Naive B cell (primary cell): ENCODE results near the gene S100PBP. TPM values are rescaled to one million over a fixed set of nuclear protein-coding genes. Genes with fewer than 3 reads are reported as not detected.
A peak's percentile ranks its signal among the peaks of the same experiment; 100 is the strongest.

Experiments used
- ATAC-seq, 2 donors: fragments of 150-1000 bp; cut with Tn5 transposase; 2 replicates each; pipeline ENCODE4 v1.10.0; 2021; ENCODE audit warnings: low read depth in 2 of 2, mild to moderate bottlenecking in 2 of 2, moderate library complexity in 2 of 2
- DNase-seq: peaks from one replicate; pipeline ENCODE4 v3.0.0; 2022
- H3K27ac Mint-ChIP-seq, 6 donors: one replicate each; pipeline ENCODE4 v1.8.0; 2020 to 2022; ENCODE audit warnings: mild to moderate bottlenecking in 6 of 6, mixed read lengths in 6 of 6, moderate library complexity in 5 of 6, inconsistent platforms in 2 of 6
- H3K27me3 Mint-ChIP-seq, 3 donors: one replicate each; pipeline ENCODE4 v1.8.0; 2021 to 2022; ENCODE audit warnings: mixed read lengths in 3 of 3, mild to moderate bottlenecking in 1 of 3
- H3K36me3 Mint-ChIP-seq, 2 donors: one replicate each; pipeline ENCODE4 v1.8.0; 2020 to 2022; ENCODE audit warnings: mixed read lengths in 2 of 2, inconsistent platforms in 1 of 2, mild to moderate bottlenecking in 1 of 2
- H3K4me1 Mint-ChIP-seq, 3 donors: one replicate each; pipeline ENCODE4 v1.8.0; 2020 to 2022; ENCODE audit warnings: mixed read lengths in 3 of 3, inconsistent platforms in 1 of 3, mild to moderate bottlenecking in 1 of 3, moderate library complexity in 1 of 3
- H3K4me3 Mint-ChIP-seq, 8 donors: one replicate each; pipeline ENCODE4 v1.8.0; 2020 to 2022; ENCODE audit warnings: mild to moderate bottlenecking in 8 of 8, mixed read lengths in 8 of 8, moderate library complexity in 8 of 8, inconsistent platforms in 2 of 8
- H3K9me3 Mint-ChIP-seq, 7 donors: one replicate each; pipeline ENCODE4 v1.8.0; 2020 to 2022; ENCODE audit warnings: mixed read lengths in 7 of 7, mild to moderate bottlenecking in 5 of 7, inconsistent platforms in 2 of 7, moderate library complexity in 1 of 7
- polyA plus RNA-seq, 6 donors: library from polyadenylated mRNA; unstranded; fragments of 300-500 nt; fragmentation: Illumina TruSeq; gene quantifications; one replicate each; pipeline ENCODE4 v1.2.3, GENCODE V29; 2021; ENCODE audit warnings: low read depth in 6 of 6

The S100PBP gene
- polyA plus RNA-seq, 6 donors from 2014 or later, result 3.6 to 24.5 (median 16.3) TPM

- Mint-ChIP-seq H3K27me3 (peaks cover 0 to 2% (median under 1%) of the 10 kb centered on the region in 3 donors), H3K27ac (peak overlapping the region in 1 of 6 donors; percentile 84)
- ATAC-seq, result no peak
Observed at GRCh38 chr1:32863218-32863880, 45.9 kb downstream of the S100PBP start.

GRCh38 chr1:32863881-32864245 is 46.4 kb downstream of the S100PBP start:
- DNase-seq, result no peak
- H3K4me3 Mint-ChIP-seq, result no peak overlapping the region
- no peak overlapping the region for H3K27ac Mint-ChIP-seq
- peaks cover 16 to 19% of the 10 kb centered on the region in 2 donors for H3K36me3 Mint-ChIP-seq
- no peak for ATAC-seq
- H3K9me3 Mint-ChIP-seq, result no peaks in the 10 kb centered on the region
- peaks cover 0 to 7% (median 5%) of the 10 kb centered on the region in 3 donors for H3K27me3 Mint-ChIP-seq
- peaks cover 0 to 2% (median 0%) of the 10 kb centered on the region in 3 donors for H3K4me1 Mint-ChIP-seq

More at GRCh38 chr1:32863218-32863880, 45.9 kb downstream of the S100PBP start:
- DNase-seq, result no peak
- Mint-ChIP-seq H3K9me3 (no peaks in the 10 kb centered on the region), H3K36me3 (peaks cover 11 to 14% of the 10 kb centered on the region in 2 donors), H3K4me3 (no peak overlapping the region), H3K4me1 (peaks cover 0 to 2% (median 0%) of the 10 kb centered on the region in 3 donors)

DNA sequence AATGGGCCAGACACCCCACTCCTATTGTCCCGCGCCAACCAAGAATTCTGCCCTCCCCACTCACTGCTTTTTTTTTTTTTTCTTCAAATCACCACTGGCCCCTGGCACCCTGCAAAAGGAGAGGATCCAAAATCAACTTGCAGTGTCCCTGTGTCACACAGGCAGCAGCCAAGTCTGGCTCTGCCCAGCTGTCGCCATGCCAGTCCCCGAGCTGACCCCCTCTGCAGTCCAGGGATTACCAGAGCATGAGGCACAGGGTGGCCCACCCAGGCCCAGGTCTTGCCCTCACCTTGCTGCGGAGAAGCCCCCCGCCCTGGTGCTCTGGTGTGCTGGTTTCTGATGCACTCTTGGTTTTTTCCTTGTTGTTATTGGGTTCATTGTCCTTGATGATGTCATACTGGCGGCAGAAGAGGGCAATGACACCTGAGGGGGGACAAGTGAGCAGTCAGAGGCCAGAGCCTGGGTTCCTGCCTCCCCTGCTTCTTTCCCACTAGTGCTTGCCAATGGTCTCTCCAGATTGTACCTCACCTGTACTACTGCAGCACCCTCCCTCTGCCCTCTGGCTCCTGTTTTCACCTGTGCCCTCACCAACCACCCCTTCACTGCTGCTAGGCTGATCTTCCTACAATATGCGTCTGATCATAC is 47.0 kb downstream of the S100PBP start:
- Mint-ChIP-seq H3K4me1 (peaks cover under 1 to 6% (median 4%) of the 10 kb centered on the region in 3 donors), H3K4me3 (peak overlapping the region in 1 of 8 donors; percentile 20), H3K27me3 (peaks cover 2 to 13% (median 12%) of the 10 kb centered on the region in 3 donors), H3K9me3 (no peaks in the 10 kb centered on the region), H3K36me3 (peaks cover 19 to 22% of the 10 kb centered on the region in 2 donors), H3K27ac (peak overlapping the region in 1 of 6 donors; percentile 42)
- ATAC-seq (no peak), DNase-seq (no peak)

DNA sequence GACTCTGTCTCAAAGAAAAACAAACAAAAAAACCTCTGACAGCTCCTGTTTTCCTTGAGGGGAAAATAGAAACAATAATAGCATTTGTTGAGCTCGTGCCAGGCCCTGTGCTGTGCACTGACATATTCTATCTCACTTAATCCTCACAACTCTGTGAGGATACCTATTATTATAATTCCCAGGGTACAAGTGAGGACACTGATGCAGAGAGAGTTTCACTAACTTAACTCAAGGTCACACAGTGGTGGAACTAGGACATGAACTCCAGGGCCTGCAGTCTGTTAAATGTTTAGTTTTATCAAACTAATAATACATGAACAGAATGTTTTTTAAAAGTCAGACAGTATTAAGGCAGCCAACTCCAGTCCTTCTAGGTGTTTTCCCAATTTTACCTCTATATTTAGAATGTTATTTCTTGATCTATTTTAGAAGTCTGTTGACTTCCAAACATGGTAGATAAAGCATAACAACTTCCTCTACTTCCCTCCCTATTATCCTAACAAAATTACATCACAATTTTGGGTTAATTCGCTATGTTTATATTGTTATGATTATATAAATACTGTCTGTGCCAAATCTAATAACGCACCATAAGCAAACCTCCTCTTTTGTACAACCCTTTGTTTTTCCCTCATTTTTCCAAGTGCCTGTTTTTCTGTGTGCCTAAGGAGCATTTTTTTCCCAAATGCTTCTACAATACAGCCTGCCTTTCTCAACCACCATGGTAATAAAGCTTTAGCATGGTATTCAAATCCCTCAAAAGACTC is 48.4 kb downstream of the S100PBP start:
- peaks cover 6 to 24% (median 21%) of the 10 kb centered on the region in 3 donors for H3K27me3 Mint-ChIP-seq
- DNase-seq, result no peak
- no peak overlapping the region for H3K4me3 Mint-ChIP-seq
- peaks cover 10 to 15% (median 12%) of the 10 kb centered on the region in 3 donors for H3K4me1 Mint-ChIP-seq
- H3K27ac Mint-ChIP-seq, result no peak overlapping the region
- H3K36me3 Mint-ChIP-seq, result peaks cover 19 to 26% of the 10 kb centered on the region in 2 donors
- ATAC-seq, result no peak
- H3K9me3 Mint-ChIP-seq, result no peaks in the 10 kb centered on the region

DNA sequence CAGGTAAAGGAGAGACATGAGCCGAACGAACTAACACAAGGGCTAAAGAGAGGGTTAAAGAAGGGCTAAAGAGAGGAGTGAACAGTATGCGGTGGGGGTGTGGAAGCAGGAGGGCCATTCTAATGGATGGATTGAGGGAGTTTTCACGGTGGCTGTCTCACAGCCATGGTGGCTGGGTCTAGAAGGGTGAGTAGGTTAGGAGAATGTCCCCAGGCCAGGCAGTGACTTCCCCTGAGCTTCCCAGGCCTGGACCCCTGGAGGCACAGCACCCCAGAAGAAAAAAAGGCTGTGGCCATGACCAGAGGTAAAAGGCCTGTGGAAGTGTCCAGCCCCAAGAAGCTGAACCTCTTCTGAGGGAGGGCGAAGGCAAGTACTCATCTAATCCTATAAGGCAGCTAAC is 49.7 kb downstream of the S100PBP start:
- peaks cover 13 to 26% of the 10 kb centered on the region in 2 donors for H3K36me3 Mint-ChIP-seq
- peaks cover 10 to 34% (median 32%) of the 10 kb centered on the region in 3 donors for H3K27me3 Mint-ChIP-seq
- H3K4me3 Mint-ChIP-seq, result no peak overlapping the region
- no peak for DNase-seq
- peaks cover 22 to 26% (median 24%) of the 10 kb centered on the region in 3 donors for H3K4me1 Mint-ChIP-seq
- H3K27ac Mint-ChIP-seq, result peak overlapping the region in 1 of 6 donors; percentile 51
- no peak for ATAC-seq
- H3K9me3 Mint-ChIP-seq, result no peaks in the 10 kb centered on the region

DNA sequence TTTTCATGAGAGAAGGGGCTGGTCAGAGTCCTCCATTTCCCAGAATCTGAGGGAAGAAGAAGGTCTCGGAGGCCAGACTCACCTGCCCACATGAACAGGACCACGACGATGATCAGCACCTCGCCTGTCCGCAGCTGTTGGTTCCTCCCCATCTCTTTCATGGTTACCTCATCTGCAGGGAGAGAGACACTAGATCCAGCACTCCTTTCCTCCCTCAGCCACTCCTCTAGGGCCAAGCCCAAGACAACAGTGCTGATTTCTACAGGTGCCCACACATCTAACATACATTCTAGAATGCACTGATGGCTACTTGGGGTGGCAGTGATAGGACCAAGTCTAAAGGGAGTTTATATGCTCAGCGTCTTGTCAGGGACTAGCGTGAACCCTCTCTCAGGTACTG is 50.2 kb downstream of the S100PBP start:
- no peak overlapping the region for H3K27ac Mint-ChIP-seq
- H3K4me1 Mint-ChIP-seq, result peaks cover 27 to 29% (median 28%) of the 10 kb centered on the region in 3 donors
- no peak overlapping the region for H3K4me3 Mint-ChIP-seq

DNA sequence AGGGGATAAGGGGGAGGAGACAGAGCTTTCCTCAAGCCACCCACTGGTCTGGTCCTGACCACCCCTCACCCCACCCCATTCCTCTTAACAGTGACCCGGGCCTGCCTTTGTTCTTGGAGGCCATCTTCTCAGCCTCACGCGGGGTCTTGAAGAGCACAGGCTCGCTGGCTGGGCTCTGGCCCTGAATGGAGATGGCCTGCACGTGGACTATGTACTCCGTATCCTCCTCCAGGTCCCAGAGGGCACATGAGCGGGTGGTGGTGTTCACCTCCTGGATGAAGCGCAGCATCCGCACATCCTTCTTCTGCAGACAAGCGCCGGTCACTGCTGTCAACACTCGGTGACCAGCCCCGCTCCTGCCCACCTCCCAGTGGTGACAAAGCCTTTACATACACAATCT is 50.6 kb downstream of the S100PBP start:
- DNase-seq, result no peak
- no peak for ATAC-seq
- Mint-ChIP-seq H3K4me1 (peaks cover 30 to 31% (median 31%) of the 10 kb centered on the region in 3 donors), H3K36me3 (peaks cover 8 to 18% of the 10 kb centered on the region in 2 donors), H3K27ac (no peak overlapping the region), H3K9me3 (no peaks in the 10 kb centered on the region), H3K4me3 (no peak overlapping the region), H3K27me3 (peaks cover 16 to 44% (median 39%) of the 10 kb centered on the region in 3 donors)

More for the DNA sequence above, 50.2 kb downstream of the S100PBP start:
- Mint-ChIP-seq H3K36me3 (peaks cover 8 to 21% of the 10 kb centered on the region in 2 donors), H3K9me3 (no peaks in the 10 kb centered on the region), H3K27me3 (peaks cover 13 to 39% (median 36%) of the 10 kb centered on the region in 3 donors)
- no peak for ATAC-seq
- DNase-seq, result no peak

DNA sequence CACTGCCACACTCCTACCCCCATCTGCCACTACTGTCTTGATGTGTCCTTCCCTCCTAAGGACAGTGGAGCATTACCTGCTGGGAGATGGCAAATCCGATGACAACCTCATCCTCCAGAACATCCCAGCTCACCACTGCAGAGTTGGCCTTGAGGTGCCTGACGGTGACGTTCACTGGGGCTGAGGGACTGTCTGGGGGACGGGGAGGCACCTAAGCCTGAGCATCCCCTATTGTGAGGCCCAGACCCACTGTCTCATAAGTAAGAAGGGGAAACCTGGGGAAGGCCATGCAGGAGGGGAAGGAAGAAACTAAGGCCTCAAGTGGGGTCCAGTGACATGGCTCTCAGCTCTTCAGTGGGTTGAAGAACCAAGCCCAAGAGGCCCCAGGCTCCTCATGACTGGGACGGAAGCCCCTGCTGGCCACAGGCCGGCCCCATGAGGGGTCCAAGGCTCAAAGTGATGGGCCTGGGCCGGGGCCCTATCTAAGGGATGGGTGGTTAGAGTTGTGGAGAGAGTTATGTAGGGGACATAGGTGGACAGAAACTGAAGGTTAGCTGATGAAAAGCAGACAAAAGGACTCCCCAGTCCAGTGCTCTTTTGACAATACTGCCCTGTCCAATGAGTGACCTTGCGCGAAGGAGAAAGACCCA is 51.5 kb downstream of the S100PBP start:
- Mint-ChIP-seq H3K27me3 (peaks cover 16 to 44% (median 39%) of the 10 kb centered on the region in 3 donors), H3K36me3 (peaks cover 8 to 18% of the 10 kb centered on the region in 2 donors)
- no peak for ATAC-seq

GRCh38 chr1:32869923-32870614 is 52.6 kb downstream of the S100PBP start:
- peaks cover 22 to 52% (median 40%) of the 10 kb centered on the region in 3 donors for H3K27me3 Mint-ChIP-seq
- no peak for ATAC-seq
- H3K36me3 Mint-ChIP-seq, result peaks cover 8 to 18% of the 10 kb centered on the region in 2 donors
- H3K27ac Mint-ChIP-seq, result peak overlapping the region in 2 of 6 donors; percentile 10 to 59
- H3K4me1 Mint-ChIP-seq, result peaks cover 31 to 33% (median 31%) of the 10 kb centered on the region in 3 donors
- no peaks in the 10 kb centered on the region for H3K9me3 Mint-ChIP-seq
- no peak for DNase-seq
- H3K4me3 Mint-ChIP-seq, result peak overlapping the region; percentile 65 to 92 (median 80)

More for the DNA sequence above, 51.5 kb downstream of the S100PBP start:
- peak overlapping the region; percentile 56 to 83 (median 78) for H3K4me3 Mint-ChIP-seq
- no peaks in the 10 kb centered on the region for H3K9me3 Mint-ChIP-seq
- peak overlapping the region in 1 of 6 donors; percentile 49 for H3K27ac Mint-ChIP-seq
- peaks cover 30 to 31% (median 31%) of the 10 kb centered on the region in 3 donors for H3K4me1 Mint-ChIP-seq
- DNase-seq, result no peak

GRCh38 chr1:32870615-32871363 is 53.3 kb downstream of the S100PBP start, which contains the start of gene FNDC5:
TSS of gene FNDC5 (minus strand) at chr1:32870912.
- peak; percentile 22 to 32 for ATAC-seq
- Mint-ChIP-seq H3K27ac (peak within 1 kb of the TSS in 3 of 6 donors; percentile 10 to 59 (median 30)), H3K27me3 (peaks cover 27 to 59% (median 47%) of the 10 kb centered on the region in 3 donors)

GRCh38 chr1:32871364-32872191 is 54.1 kb downstream of the S100PBP start:
- Mint-ChIP-seq H3K4me3 (peak overlapping the region; percentile 48 to 87 (median 76)), H3K27me3 (peaks cover 27 to 63% (median 51%) of the 10 kb centered on the region in 3 donors), H3K4me1 (peaks cover 40 to 45% (median 44%) of the 10 kb centered on the region in 3 donors), H3K36me3 (peaks cover 8 to 18% of the 10 kb centered on the region in 2 donors), H3K27ac (peak overlapping the region in 1 of 6 donors; percentile 30), H3K9me3 (no peaks in the 10 kb centered on the region)
- no peak for DNase-seq
- peak; percentile 18 to 24 for ATAC-seq

More at GRCh38 chr1:32870615-32871363, 53.3 kb downstream of the S100PBP start, which contains the start of gene FNDC5:
- DNase-seq, result no peak
- H3K36me3 Mint-ChIP-seq, result peaks cover 8 to 18% of the 10 kb centered on the region in 2 donors
- H3K4me1 Mint-ChIP-seq, result peaks cover 37 to 39% (median 37%) of the 10 kb centered on the region in 3 donors
- H3K4me3 Mint-ChIP-seq, result peak within 1 kb of the TSS; percentile 65 to 92 (median 81)
- H3K9me3 Mint-ChIP-seq, result no peaks in the 10 kb centered on the region
